ENCODE measurements around the gene SLC2A13. TPM values are rescaled to one million over a fixed set of nuclear protein-coding genes. Genes with fewer than 3 reads are reported as not detected.
"Not testable (repeated sequence)": the region's sequence is repeated elsewhere in the genome, so short reads cannot be mapped to it uniquely, and the experiment has no call there.

Gene SLC2A13
- total and polyA plus RNA-seq, 10 donors: 1.1 to 17.1 (median 7.6) TPM

DNA sequence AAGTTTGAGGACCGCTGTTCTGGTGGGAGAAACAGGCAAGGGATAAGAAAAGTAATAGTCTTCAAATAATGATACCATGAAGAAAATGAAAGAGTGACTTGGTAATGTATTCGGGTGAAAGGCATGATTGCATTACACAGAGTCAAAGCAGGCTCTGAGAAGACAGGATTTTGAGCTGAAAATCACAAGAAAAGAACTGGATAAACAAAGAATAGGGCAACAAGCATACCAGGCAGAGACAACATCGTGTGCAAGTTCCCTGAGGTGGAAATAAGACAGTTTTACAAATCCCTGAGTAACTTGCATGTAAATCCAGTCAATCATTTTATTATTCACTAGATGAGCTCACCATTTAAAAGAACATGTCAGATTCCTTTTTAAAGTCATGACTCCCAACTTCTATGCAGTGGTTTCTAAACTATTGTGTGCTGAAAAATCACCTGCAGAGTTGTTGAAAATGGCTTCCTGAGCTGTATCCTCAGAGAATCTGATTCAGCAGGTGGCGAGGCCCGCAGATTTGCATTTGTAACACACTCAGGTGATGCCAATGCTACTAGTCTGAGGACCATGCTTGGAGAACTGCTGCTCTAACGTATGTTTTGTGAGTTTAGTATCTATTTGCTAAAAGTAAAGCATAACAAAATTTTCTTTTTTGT, 353.3 kb downstream of the SLC2A13 start:
- intact Hi-C loops (cut with DNase I; ENCODE audit: low total_unique reads): no loop called here
- WGBS, 5 donors: 78 to 90% (median 87%) methylated on average over 6 of the region's 6 CpGs

DNA sequence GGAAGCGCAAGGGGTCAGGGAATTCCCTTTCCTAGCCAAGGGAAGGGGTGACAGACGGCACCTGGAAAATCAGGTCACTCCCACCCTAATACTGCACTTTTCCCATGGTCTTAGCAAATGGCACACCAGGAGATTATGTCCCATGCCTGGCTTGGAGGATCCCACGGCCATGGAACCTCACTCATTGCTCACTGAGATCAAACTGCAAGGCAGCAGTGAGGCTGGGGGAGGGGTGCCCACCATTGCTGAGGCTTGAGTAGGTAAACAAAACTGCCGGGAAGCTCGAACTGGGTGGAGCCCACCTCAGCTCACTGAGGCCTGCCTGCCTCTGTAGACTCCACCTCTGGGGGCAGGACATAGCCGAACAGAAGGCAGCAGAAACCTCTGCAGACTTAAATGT, 359.7 kb downstream of the SLC2A13 start:
- H3K4me1 ChIP-seq; DNase-seq; H3K4me3 ChIP-seq; H3K36me3 ChIP-seq; intact Hi-C loops (cut with DNase I; ENCODE audit: low total_unique reads); H3K27ac ChIP-seq; H3K27me3 ChIP-seq (replicated peaks in 1 of 7): not testable (repeated sequence)
- WGBS, 5 donors: 64 to 87% (median 84%) methylated on average over 6 of the region's 6 CpGs
- H3K9me3 ChIP-seq: peaks cover 0 to 11% (median 5%) of the 10 kb centered on the region in 8 donors

More for the DNA sequence above, 353.3 kb downstream of the SLC2A13 start:
- no peak for TF ChIP-seq POLR2AphosphoS5 (IDR thresholded peaks at IDR 0.05)
- TF ChIP-seq POLR2A (IDR thresholded peaks at IDR 0.05): no peak
- TF ChIP-seq, protein P1, sequence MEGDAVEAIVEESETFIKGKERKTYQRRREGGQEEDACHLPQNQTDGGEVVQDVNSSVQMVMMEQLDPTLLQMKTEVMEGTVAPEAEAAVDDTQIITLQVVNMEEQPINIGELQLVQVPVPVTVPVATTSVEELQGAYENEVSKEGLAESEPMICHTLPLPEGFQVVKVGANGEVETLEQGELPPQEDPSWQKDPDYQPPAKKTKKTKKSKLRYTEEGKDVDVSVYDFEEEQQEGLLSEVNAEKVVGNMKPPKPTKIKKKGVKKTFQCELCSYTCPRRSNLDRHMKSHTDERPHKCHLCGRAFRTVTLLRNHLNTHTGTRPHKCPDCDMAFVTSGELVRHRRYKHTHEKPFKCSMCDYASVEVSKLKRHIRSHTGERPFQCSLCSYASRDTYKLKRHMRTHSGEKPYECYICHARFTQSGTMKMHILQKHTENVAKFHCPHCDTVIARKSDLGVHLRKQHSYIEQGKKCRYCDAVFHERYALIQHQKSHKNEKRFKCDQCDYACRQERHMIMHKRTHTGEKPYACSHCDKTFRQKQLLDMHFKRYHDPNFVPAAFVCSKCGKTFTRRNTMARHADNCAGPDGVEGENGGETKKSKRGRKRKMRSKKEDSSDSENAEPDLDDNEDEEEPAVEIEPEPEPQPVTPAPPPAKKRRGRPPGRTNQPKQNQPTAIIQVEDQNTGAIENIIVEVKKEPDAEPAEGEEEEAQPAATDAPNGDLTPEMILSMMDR (IDR thresholded peaks at IDR 0.05 in 8 of 11, conservative IDR thresholded peaks at IDR 0.05 in 3 of 11): no peak
- no peak for DNase-seq
- no peaks in the 10 kb centered on the region for H3K36me3 ChIP-seq
- no peak overlapping the region for H3K4me3 ChIP-seq
- no peaks in the 10 kb centered on the region for H3K4me1 ChIP-seq
- H3K9me3 ChIP-seq: peaks cover 0 to 4% (median 0%) of the 10 kb centered on the region in 8 donors
- no peaks in the 10 kb centered on the region for H3K27me3 ChIP-seq (replicated peaks in 1 of 7)
- no peak overlapping the region for H3K27ac ChIP-seq

DNA sequence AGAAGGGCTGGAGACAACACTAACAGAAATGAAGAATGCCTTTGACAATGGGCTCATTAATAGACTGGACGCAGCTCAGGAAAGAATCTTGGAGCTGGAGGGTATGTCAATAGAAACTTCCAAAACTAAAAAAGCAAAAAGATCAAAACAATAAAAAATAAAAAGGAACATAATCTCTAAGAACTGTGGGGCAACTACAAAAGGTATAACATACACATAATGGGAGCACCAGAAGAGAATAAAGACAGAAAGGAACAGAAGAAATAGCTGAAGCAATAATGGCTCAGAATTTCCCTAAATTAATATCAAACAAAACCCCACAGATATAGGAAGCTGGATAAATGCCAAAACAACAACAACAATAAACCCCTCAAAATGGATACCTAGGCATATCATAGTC, 362.2 kb downstream of the SLC2A13 start:
- no peaks in the 10 kb centered on the region for H3K4me1 ChIP-seq
- no peak overlapping the region for H3K4me3 ChIP-seq
- peaks cover 0 to 8% (median 5%) of the 10 kb centered on the region in 8 donors for H3K9me3 ChIP-seq
- H3K27me3 ChIP-seq (replicated peaks in 1 of 7): no peaks in the 10 kb centered on the region
- TF ChIP-seq POLR2A (IDR thresholded peaks at IDR 0.05) (no peak), POLR2AphosphoS5 (IDR thresholded peaks at IDR 0.05) (no peak)
- TF ChIP-seq, protein P1 (IDR thresholded peaks at IDR 0.05 in 8 of 11, conservative IDR thresholded peaks at IDR 0.05 in 3 of 11): no peak
- no peaks in the 10 kb centered on the region for H3K36me3 ChIP-seq
- 40 to 96% (median 91%) methylated on average over 1 of the region's 1 CpG for WGBS, 5 donors
- no peak overlapping the region for H3K27ac ChIP-seq
- intact Hi-C loops (cut with DNase I; ENCODE audit: low total_unique reads): no loop called here
- DNase-seq: no peak

DNA sequence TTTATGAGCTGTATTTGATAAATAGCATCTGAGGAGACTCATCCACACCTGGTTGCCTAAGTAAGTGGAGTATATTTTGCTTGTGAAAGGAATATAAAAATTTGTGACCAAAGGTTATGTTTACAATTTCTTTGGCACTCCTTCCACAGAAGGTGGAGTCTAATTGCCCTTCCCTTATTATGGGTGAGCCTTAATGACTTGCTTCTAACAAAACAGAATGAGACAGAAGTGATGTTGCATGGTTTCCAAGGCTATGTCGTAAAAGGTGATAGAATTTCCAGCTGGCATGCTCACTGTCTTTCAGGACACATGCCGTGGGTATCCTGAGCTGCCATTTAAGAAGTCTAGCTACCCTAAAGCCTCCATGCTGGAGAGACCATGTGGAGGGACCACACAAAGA, 369.5 kb downstream of the SLC2A13 start:
- no peaks in the 10 kb centered on the region for H3K36me3 ChIP-seq
- no peak overlapping the region for H3K4me3 ChIP-seq
- no peaks in the 10 kb centered on the region for H3K4me1 ChIP-seq
- no peak overlapping the region for H3K27ac ChIP-seq
- 81 to 94% (median 85%) methylated on average over 2 of the region's 2 CpGs for WGBS, 5 donors
- no peak for TF ChIP-seq POLR2A (IDR thresholded peaks at IDR 0.05)
- TF ChIP-seq POLR2AphosphoS5 (IDR thresholded peaks at IDR 0.05): no peak
- TF ChIP-seq, protein P1 (IDR thresholded peaks at IDR 0.05 in 8 of 11, conservative IDR thresholded peaks at IDR 0.05 in 3 of 11): no peak
- H3K27me3 ChIP-seq (replicated peaks in 1 of 7): no peaks in the 10 kb centered on the region
- intact Hi-C loops (cut with DNase I; ENCODE audit: low total_unique reads): no loop called here
- DNase-seq: no peak
- peaks cover 0 to 59% (median 45%) of the 10 kb centered on the region in 8 donors for H3K9me3 ChIP-seq
